8988T (cell line): ENCODE measurements around the gene NKTR.

Source experiments
- DNase-seq: peaks from one replicate; pipeline ENCODE4 v3.0.0; 2011

Gene NKTR

DNA sequence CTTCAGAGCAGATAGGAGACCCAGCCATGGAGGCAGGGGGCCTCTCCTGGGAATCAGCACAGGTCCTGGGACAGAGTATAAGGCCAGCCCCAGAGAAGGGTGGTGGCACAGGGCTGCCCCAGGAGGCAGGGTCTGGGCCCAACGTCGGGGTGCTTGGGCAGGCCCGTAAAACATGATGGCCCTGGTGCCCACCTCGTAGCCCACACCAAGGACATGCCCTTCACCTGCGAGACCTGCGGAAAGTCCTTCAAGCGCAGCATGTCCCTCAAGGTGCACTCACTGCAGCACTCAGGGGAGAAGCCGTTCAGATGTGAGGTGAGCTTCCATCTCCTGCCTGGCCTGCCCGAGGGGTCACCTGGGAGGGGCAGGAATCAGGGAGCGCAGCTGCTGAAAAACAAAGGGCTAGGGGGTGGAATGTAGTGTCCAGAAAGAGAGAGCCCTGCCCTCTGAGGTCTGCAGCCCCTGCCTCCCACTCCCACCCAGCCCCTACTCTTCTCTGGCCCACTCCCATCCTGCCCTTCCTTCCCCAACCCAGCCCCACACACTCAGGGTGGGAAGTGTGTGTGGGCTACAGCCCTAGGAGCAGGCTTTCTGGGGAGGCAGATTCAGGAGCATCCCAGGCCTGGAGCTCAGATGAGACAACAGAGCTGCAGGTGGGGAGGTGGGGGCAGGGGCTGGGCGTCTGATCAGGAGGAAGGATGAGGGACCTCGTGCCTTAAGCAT, 62.5 kb downstream of the NKTR start:
- peak; percentile 58 for DNase-seq

DNA sequence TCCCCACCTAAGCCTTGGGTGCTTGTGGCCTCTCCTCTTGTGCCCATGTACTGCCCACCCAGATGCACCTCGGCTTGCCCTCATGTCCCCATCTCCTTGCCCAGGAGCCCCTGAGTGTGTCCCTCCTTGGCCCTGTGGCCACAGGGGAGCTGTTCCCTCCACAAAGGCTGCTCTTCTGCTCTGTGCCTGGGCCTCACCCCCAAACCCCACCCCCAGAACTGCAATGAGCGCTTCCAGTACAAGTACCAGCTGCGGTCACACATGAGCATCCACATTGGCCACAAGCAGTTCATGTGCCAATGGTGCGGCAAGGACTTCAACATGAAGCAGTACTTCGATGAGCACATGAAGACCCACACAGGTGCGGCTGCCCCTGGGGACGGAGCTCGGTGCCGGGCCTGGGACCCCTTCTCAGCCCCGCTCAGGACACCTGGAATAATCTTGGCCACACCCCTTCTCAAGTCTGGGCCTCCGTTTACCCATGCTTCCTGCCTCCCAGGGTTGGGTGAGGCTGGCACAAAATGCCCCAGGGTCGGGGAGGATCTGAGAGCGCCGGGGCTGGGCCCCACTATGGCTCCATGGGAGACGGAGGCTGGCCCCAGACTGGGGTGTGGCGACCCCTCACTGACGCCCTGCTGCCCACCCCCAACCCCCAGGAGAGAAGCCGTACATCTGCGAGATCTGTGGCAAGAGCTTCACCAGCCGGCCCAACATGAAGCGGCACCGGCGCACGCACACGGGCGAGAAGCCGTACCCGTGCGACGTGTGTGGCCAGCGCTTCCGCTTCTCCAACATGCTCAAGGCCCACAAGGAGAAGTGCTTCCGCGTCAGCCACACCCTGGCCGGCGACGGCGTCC, 63.3 kb downstream of the NKTR start:
- DNase-seq = peak; percentile 51

DNA sequence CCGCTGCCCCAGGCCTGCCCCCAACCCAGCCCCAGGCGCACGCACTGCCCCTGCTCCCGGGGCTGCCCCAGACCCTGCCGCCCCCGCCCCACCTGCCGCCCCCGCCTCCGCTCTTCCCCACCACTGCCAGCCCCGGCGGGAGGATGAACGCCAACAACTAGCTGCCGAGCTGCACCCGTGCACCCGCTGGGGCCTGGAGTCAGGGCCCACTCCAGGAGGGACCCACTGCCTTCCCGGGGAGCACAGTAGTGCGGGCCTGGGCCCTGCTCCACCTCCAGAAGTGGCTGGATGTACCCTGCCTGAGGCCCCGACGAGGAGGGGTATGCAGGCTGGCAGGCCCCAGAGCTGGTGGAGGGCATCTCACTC, 63.9 kb downstream of the NKTR start:
- DNase-seq = no peak

DNA sequence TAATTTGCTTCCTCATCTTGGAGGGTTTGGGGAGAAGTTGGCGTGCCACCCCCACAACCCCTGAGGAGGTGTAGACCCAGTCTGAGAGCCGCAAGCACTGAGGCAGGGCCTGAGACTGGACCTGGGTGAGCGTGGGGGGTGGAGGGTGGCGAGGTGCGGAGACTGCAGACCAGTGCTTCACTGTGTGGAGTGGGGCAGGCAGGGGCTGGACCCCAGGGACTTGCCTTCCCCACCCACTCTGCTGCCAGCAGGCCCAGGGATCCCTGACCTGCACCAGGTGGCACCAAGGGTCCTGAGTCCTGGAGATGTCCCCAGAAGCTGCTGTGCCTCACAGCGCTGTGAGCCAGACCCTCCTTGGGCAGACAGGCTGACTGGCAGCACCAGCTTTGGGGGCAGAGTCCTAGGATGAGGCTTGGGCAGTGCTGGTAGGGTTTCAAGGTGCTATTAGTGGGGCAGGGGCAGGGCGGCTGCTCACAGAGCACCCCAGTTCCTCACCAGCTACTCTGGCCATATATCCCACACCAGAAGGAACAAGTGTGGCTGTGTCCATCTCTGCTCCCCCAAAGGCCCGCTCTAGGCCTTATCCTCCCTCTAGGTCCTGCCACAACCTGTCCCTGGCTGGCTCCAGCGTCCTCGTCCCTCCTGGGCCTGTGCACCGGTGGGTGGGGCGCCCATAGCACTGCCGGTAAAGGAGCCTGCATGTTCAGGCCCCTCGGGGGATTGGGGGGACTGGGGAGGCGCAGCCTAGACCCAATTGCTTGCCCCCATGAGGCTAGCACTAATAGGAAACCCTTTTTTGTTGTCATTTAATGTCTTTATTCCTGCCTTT, 64.8 kb downstream of the NKTR start:
- DNase-seq = peak; percentile 51

DNA sequence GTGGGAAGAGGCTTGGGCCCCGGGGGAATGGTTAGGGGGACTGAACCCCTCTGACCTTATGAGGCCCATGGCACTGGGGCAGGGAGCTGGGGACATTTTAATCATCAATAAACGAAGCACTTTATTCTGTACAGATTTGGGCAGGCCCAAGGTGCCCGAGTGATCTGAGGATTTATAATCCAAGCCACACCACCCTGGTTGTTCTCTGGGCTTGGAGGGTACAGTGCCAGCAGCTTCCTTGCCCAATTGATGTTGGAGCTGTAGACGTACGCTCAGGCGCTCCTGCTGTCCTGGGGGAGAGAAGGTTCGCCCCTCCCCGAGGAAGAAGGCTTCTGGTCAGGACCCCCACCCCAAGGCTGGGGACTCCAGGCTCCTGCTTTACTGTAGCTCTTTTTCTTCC, 65.5 kb downstream of the NKTR start:
- DNase-seq = peak; percentile 41

DNA sequence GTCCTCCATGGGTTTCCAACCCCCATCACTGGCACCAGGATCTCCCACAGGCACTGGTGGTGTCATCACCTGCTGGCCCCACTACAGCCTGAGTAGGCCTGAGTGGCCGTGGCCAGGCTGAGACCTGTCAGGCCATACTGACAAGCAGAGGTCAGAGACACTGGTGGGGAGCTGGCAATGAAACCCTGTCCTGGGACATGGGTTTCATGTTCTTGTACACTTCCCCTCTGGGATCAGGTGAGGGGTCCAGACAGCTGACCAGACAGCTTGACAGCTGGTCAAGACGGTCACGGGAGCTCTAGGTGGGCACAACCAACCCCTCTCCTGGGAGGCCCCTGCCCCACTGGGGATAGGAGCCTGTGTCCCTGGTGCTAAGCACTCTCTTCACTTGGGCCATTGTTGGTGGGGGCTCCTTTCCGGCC, 66.1 kb downstream of the NKTR start:
- peak; percentile 36 for DNase-seq

DNA sequence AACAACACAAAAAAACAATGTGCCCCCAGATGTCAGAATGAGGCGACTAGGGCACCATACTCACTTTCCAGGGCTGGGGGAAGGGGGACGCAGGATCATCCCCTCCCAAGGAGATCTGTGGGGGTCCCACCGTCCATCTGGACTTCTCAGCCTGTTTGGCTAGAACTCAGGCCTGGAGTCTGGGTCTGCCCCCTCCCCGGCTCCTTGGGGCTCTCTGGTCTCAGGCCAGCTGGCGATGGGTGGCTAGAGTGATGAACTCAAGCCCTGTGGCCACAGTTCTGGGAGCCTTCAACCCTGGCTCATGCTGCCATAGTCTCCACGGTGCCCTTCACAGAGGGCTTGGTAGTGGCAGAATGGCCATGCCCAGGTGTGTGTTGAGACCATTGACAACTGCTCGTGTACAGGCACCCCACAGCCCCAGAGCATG, 66.6 kb downstream of the NKTR start:
- no peak for DNase-seq

DNA sequence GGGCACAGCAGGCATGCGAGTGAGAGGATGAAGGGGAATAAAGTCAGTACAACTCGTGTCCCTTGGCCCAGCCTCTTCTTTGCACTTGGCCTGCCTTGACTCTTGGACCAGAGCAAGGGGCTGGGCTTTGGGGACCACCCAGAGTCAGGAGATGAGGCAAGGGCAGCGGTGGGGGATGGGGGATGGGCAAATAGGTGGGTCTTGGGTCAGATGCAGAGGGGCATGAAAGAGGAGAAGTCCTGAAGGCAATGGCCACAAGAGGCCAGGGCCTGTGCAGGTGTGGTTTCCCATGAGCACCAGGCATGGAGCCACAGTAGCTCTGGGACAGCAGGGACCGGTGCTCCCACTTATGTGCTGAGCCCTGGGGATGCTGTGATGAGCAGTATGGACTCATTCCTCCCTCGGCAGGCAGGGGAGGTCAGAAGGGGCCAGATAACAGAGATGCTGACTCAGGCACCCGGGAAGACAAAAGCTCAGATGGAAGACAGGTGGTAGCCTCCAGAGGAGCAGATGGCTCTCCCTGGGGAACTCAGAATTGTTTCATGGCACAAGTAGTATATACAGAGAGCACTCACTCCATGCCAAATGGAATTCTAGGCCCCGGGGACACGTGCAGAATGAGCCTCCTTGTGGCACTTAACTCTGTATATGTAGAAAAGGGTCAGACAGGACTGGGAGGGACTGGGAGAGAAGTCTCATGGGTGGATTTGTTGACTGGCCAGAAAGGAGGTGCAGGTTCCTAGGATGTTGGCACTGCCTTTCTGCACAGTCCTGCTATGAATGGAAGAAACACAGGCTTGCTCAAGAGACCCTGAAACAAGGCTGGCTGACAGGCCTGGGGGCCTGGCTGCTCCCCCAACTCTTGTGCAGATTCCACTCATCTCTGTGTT, 67.3 kb downstream of the NKTR start:
- DNase-seq = peak; percentile 48

DNA sequence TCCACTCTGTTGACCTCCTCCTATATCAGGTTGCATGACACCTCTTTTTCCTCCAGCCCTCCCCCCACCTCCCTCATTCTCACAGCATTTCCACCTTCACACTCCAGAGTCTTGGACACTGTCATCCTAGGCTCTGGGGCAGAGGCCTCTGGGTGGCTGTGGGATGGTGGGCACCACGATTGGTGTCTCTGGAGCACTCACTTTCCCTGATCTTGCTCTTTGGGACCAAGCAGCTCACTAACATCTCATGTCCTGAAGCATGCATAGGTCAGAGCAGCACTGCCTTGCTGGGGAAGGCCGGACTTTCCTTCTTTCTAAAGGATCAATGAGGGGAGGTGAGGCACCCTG, 67.9 kb downstream of the NKTR start:
- DNase-seq = no peak

DNA sequence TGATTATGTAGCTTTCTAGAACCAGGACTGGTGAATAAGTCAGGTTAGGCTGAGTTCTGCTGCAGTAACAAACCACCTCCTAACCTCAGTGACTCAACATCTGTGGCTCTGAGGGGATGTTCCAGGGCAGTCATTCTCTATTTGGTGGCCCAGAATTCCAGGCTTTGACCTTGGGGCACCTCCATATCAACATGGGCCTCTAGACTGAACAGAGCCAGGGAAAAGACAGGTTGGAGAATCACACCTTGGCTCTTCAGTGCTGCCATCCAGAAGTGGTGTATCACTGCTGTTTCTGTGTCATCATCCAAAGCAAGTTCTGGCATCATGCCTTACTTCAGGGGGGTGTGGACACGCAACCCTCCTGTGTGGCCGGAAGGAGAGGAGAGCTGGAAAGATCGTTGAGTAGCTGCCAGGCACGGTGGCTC, 68.3 kb downstream of the NKTR start:
- DNase-seq = no peak

DNA sequence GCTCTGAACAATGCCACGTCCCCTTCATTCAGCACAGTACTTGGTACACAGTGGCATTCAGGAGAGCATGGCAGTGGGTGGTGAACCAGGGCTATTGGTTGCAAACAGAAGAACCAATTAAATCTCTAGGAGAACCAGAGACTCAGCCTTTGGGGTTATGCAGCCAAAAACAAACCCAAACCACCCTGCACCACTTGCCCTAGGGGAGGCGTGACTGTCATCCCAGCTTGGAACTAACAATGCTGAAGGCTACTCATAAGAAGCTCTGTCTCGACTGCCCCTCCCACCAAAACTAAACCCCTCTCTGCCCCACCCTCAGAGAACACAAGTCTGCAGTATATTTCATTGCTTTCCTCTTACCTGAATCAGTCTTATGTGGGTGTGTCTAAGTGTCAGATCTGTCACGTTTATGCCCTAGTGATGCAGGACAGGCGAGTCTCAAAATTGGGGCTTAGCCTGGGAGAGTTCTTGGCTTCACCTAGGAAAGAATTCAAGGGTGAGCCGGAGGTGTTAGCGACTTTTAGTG, 69.6 kb downstream of the NKTR start:
- no peak for DNase-seq

DNA sequence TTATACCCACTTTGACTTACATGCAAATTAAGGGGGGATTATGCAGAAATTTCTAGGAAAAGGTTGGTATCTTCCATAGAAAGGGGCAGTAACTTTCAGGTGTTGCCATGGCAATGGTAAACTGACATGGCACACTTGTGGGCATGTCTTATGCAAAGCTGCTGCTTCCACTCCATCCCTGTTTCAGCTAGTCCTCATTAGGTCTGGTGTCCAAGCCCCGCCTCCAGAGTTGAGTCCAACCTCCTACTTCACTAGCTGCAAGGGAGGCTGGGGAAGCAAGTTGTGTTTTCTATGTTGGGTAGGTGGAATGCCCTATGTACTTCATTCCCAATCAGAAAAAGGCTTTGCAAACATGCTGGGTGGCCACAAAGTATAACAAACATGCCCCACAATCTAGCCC, 70.2 kb downstream of the NKTR start:
- no peak for DNase-seq

DNA sequence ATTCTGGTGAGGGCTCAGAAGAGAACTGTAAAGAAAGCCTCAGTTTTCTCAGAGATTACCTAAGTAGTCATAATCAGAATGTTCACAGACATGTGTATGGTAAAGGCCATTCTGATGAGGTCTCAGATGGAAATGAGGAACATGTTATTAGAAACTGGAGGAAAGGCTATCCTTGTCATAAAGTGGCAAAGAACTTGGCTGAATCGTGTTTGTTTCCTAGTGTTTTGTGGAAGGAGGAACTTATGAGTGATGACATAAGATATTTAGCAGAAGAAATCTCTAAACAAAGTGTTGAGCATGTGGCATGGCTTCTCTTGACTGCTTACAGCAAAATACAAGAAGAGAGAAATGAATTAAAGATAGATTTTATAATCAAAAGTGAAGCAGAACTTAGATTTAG, 72.0 kb downstream of the NKTR start:
- no peak for DNase-seq

DNA sequence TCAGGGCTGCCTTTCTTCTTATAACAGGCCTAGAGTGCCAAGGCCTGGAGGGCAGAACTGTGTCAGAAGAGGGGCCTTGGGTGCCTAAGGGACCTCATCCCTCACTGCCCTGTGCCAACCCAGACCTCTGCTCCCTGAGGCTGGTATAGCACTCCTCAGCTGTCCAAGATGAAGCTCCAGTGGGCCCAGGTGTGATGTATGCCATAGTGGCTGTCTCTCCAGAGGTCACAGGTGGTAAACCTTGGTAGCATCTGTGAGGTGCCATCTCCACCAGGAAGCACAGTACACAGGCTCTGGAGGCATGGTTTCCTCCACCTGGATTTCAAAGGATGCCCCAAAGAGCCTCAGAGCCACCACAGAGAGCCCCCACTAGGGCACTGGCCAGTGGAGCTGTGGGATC, 72.6 kb downstream of the NKTR start:
- DNase-seq = no peak

DNA sequence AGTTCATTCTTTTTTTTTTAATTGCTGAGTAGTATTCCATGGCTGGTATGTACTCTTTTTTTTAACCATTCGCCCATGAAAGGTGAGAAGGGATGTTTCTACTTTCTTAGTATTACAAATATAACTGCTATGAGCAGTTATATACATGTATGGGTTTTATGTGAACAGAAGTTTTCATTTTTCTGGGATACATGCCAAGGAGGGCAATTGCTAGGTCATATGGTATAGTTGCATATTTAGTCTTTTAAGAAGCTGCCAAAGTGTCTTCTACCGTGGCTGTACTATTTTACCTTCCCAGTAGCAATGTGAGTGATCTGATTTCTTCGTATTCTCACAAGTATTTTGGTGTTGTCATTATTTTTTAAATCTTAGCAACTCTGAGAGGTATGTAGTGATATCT, 73.7 kb downstream of the NKTR start:
- no peak for DNase-seq

DNA sequence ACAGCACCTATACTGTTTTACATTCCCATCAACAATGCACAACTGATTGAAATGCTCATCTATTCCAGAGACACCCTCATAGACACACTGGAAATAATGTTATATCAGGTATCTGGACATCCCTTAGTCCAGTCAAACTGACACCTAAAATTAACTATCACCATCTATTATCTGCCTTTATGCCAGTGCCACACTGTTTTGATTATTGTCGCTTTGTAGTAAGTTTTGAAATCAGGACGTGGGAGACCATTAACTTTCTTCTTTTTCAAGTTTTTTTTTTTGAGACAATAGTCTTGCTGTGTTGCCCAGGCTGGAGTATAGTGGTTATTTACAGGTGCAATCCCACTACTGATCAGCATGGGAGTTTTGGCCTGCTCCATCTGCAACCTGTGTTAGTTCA, 75.4 kb downstream of the NKTR start:
- no peak for DNase-seq

DNA sequence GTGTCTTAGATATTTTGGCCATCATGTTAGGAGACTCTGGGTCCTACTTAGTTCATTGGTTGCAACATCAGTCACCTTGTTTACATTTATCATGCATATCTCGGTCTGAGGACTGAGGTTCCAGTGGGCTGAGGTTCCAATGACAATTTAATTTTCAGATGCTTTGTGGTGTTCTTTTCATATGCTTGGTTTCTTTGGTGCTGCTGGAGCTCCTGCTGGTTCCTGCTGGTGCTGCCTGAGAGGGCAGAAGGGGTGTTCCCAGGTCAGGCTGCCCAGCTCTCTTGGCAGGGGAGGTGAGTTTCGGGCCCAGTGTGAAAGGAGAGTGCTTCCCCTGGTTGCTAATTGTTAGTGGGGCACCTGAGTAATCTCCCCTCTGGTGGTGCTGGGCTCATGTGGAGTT, 78.0 kb downstream of the NKTR start:
- no peak for DNase-seq

DNA sequence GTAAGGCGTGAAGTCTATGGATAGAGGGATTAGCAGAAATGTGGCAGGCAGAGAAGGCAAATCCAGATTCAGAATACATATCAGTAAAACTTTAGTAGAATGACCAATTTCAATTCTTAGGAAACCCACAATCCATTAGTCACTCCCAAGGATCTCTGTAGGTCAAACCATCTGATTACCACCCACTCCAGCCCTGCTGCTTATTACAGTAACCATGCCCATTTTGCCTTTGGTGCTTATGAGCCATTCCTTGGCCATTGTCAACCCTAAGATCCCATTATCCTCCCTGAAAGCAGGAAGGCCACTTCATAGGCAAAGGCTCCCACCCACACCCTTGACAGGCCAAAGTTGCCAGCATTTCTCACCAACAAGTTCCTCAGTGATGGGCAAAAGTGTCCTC, 79.8 kb downstream of the NKTR start:
- DNase-seq = no peak

DNA sequence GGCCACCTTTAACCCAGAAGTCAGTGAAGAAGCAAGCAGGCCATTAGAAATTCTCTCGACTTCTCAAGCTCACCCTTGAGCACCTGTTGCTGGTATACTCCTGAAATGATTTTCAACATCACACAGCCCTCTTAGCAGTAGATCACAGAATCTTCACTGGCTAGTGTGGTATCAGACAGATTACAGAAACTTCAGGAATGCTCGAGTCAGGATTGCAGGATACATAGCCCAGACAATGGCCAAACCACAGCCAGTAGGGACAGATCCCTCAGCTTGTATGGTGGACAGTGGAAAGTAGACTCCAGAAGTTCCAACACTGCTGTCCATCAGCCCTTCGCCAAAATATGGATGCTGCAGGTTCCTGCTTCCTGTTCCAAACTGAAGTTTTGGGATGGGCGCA, 80.3 kb downstream of the NKTR start:
- DNase-seq = no peak

DNA sequence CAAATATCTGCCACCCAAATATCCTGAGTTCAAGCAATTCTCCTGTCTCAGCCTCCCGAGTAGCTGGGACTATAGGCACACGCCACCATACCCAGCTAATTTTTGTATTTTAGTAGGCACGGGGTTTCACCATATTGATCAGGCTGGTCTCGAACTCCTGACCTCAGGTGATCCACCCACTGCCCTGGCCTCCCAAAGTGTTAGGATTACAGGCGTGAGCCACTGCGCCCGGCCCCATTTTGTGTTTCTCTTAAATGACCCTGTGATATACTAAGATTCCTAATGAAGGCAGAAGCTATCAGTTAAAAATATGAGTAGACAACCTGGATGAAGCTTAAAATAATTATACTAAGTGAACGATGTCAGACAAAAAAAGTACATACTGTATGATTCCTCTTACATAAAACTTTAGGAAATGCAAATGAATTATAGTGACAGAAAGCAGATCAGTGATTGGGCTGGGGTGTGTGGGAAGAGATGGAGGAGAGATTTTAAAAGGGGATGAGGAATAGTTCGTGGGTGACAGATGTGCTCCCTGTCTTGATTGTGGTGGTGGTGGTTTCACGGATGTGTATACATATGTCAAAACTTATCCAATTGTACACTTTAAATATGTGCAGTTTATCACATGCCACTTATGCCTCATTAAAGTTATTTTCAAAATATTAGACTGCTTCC, 81.0 kb downstream of the NKTR start:
- DNase-seq = no peak

DNA sequence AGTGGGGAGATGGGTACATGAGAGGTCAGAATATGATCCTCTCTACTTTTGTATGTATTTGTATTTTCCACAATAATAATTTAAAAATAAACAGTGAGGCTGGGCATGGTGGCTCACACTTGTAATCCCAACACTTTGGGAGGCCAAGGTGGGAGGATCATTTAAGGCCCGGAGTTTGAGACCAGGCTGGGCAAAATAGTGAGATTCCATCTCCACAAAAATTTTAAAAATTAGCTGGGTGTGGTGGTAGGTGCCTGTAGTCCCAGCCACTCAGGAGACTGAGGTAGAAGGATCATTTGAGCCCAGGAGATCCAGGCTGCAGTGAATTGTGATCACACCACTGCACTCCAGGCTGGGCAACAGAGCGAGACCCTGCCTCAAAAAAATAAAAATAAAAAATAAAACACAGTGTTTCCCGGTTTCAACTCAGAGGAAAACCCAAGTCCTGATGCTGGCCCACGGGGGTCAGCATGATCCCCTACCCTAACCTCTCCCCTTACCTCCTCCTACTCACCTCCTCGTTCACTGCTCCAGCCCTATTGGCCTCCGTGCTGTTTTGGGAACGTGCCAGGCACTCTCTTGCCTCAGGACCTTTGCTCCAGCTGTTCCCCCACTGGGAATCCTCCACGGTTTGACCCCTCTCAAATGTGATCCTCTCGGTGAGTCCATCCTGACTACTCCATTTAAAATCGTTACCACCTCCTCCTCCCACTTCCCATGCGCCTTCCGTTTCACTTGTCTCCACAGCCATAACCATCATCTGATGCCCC, 82.0 kb downstream of the NKTR start:
- DNase-seq = peak; percentile 6
